Smooth muscle cell (in vitro differentiated cells): ENCODE results near the gene ATP11A. TPM values are rescaled to one million over a fixed set of nuclear protein-coding genes. Genes with fewer than 3 reads are reported as not detected.

Experiments used
- DNase-seq: peaks from one replicate; lab custom pipeline; 2025; ENCODE audit not compliant: unreplicated experiment; lab: John Stamatoyannopoulos, UW
- H2AFZ ChIP-seq: fragments of 200-600 bp; sonication (generic); 2 replicates; pipeline ENCODE4 v1.6.0; 2016; ENCODE audit warnings: antibody characterized with exemption, low read depth, mild to moderate bottlenecking
- H3F3A ChIP-seq: fragments of 200-600 bp; sonication (generic); 2 replicates; pipeline ENCODE4 v1.6.0; 2017; ENCODE audit warnings: antibody characterized with exemption, low read depth
- H3K27ac ChIP-seq: fragments of 200-600 bp; sonication (generic); 2 replicates; pipeline ENCODE4 v1.5.1; 2016; ENCODE audit warnings: low read depth, mild to moderate bottlenecking
- H3K27me3 ChIP-seq: fragments of 200-600 bp; sonication (generic); 2 replicates; pipeline ENCODE4 v1.6.1; 2016; ENCODE audit warnings: low read depth, mild to moderate bottlenecking
- H3K36me3 ChIP-seq: fragments of 200-600 bp; sonication (generic); 2 replicates; pipeline ENCODE4 v1.5.1; 2016; ENCODE audit warnings: low read depth
- H3K4me1 ChIP-seq: fragments of 200-600 bp; sonication (generic); 2 replicates; pipeline ENCODE4 v1.5.1; 2016; ENCODE audit warnings: low read depth
- H3K4me2 ChIP-seq: fragments of 200-600 bp; sonication (generic); 2 replicates; pipeline ENCODE4 v1.6.0; 2016; ENCODE audit warnings: mild to moderate bottlenecking
- H3K4me3 ChIP-seq: fragments of 200-600 bp; sonication (generic); 2 replicates; pipeline ENCODE4 v1.5.1; 2016; ENCODE audit warnings: mild to moderate bottlenecking
- H3K79me2 ChIP-seq: fragments of 200-600 bp; sonication (generic); 2 replicates; pipeline ENCODE4 v1.6.0; 2016; ENCODE audit warnings: low read depth, mild to moderate bottlenecking
- H3K9ac ChIP-seq: fragments of 200-600 bp; sonication (generic); 2 replicates; pipeline ENCODE4 v1.6.0; 2016; ENCODE audit warnings: low read depth
- H3K9me3 ChIP-seq: fragments of 200-600 bp; sonication (generic); replicated peaks from 2 replicates; pipeline ENCODE4 v1.5.1; 2016; ENCODE audit warnings: low read depth
- H4K20me1 ChIP-seq: fragments of 200-600 bp; sonication (generic); 2 replicates; pipeline ENCODE4 v1.6.0; 2016; ENCODE audit warnings: low read depth
- CTCF ChIP-seq: fragments of 200-600 bp; sonication (generic); IDR thresholded peaks from 2 replicates; pipeline ENCODE4 v1.5.1; 2017; ENCODE audit warnings: borderline replicate concordance, mild to moderate bottlenecking, antibody characterized with exemption; ENCODE audit not compliant: insufficient read depth, poor library complexity, severe bottlenecking
- WGBS: methylation state at CpG from one replicate; pipeline ENCODE4 v1.1.7; 2016; ENCODE audit warnings: low lambda C conversion rate; 5-methylcytosine and 5-hydroxymethylcytosine counted together
- polyA plus RNA-seq: library from polyadenylated mRNA; unstranded; fragments of >200 nt; fragmentation: Nextera tagmentation; extraction: Ambion mirVana; gene quantifications from 2 replicates; pipeline ENCODE4 v1.2.1, GENCODE V29; 2016
- total RNA-seq: library from RNA; depleted of rRNA; stranded (reverse); fragments of >200 nt; gene quantifications from 2 replicates; pipeline ENCODE4 v1.2.3, GENCODE V29; 2014

The ATP11A gene
- total and polyA plus RNA-seq, 2 experiments from 2014 or later, result 6.5 to 7.5 TPM

GRCh38 chr13:112777637-112778406 lies 88.0 kb downstream of the ATP11A start:
- H3K27me3 ChIP-seq, result no peaks in the 10 kb centered on the region
- no peaks in the 10 kb centered on the region for H3K9me3 ChIP-seq
- H3K4me2 ChIP-seq, result no peak overlapping the region
- no peak for TF ChIP-seq CTCF
- H2AFZ ChIP-seq, result no peak overlapping the region
- DNase-seq, result no peak
- peaks cover 7% of the 10 kb centered on the region for H3K79me2 ChIP-seq
- no peak overlapping the region for H3K4me3 ChIP-seq
- H3K4me1 ChIP-seq, result no peaks in the 10 kb centered on the region
- H3K9ac ChIP-seq, result no peak overlapping the region
- H3K36me3 ChIP-seq, result no peaks in the 10 kb centered on the region
- no peaks in the 10 kb centered on the region for H3F3A ChIP-seq
- WGBS, result 94% methylated on average over 27 of the region's 27 CpGs
- H4K20me1 ChIP-seq, result peaks cover 70% of the 10 kb centered on the region
- no peak overlapping the region for H3K27ac ChIP-seq

GRCh38 chr13:112779856-112780604 lies 90.2 kb downstream of the ATP11A start:
- 88% methylated on average over 23 of the region's 23 CpGs for WGBS
- H3K79me2 ChIP-seq, result peaks cover 7% of the 10 kb centered on the region

DNA sequence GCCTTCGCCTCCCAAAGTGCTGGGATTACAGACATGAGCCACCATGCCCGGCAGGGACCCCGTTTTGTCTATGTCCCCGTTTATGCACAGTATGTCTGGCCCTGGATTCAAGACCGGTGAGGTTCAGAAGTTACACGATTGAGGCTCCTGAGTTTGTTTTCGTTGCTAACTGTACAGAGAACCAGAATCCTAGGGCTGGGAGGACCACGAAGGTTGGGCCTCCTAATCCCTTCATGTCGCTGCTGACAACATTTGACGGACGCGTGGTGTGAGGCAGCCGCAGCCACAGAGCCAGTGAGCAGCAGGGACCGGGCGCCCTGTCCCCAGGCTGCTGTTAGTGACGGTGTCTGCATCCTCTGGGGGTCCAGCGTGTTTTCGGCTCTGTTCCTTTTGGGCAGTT lies 91.4 kb downstream of the ATP11A start:
- Histone ChIP-seq H3K4me3 (no peak overlapping the region), H3K9me3 (no peaks in the 10 kb centered on the region), H3F3A (no peaks in the 10 kb centered on the region), H3K27me3 (no peaks in the 10 kb centered on the region), H3K9ac (no peak overlapping the region), H3K4me1 (no peaks in the 10 kb centered on the region), H3K79me2 (peaks cover 7% of the 10 kb centered on the region), H4K20me1 (peaks cover 53% of the 10 kb centered on the region), H3K4me2 (no peak overlapping the region), H2AFZ (no peak overlapping the region), H3K27ac (no peak overlapping the region), H3K36me3 (no peaks in the 10 kb centered on the region)
- WGBS, result 90% methylated on average over 18 of the region's 18 CpGs
- DNase-seq, result no peak
- TF ChIP-seq CTCF, result no peak

More at GRCh38 chr13:112779856-112780604, 90.2 kb downstream of the ATP11A start:
- Histone ChIP-seq H3K9me3 (no peaks in the 10 kb centered on the region), H3K4me1 (no peaks in the 10 kb centered on the region), H3K4me3 (no peak overlapping the region), H3K9ac (no peak overlapping the region), H3F3A (no peaks in the 10 kb centered on the region), H3K27me3 (no peaks in the 10 kb centered on the region), H4K20me1 (peaks cover 64% of the 10 kb centered on the region), H2AFZ (no peak overlapping the region), H3K36me3 (no peaks in the 10 kb centered on the region), H3K4me2 (no peak overlapping the region), H3K27ac (no peak overlapping the region)
- DNase-seq, result no peak
- TF ChIP-seq CTCF, result no peak
